ENCODE data around the gene CD24. TPM values are rescaled to one million over a fixed set of nuclear protein-coding genes. Genes with fewer than 3 reads are reported as not detected.
A peak's percentile ranks its signal among the peaks of the same experiment; 100 is the strongest.

Gene CD24
- total RNA-seq, 5 donors from 2014 or later (not counting 1 experiment from before 2014, with no cell fraction given), result 0.88 to 6.6 (median 3.4) TPM

GRCh38 chr6:106939848-106940247 is 34.7 kb downstream of the CD24 start:
- Mint-ChIP-seq H3K36me3 (no peaks in the 10 kb centered on the region), H3K4me3 (no peak overlapping the region), H3K9me3 (no peaks in the 10 kb centered on the region), H3K4me1 (no peaks in the 10 kb centered on the region), H3K27me3 (peaks cover 34 to 44% of the 10 kb centered on the region in 2 donors), H3K27ac (no peak overlapping the region)
- ChIA-PET POLR2A (no interaction called here), CTCF (interaction anchor here in 1 of 2 donors (0.7 kb wide), 1 partner anchor 9 kb away, joined by 3 read pairs; no protein-coding TSS in a partner anchor)
- peaks cover 0 to 14% of the 10 kb centered on the region in 2 experiments for H3K27me3 ChIP-seq (replicated peaks in 1 of 2; ENCODE audit: control insufficient read depth in 2 of 2, extremely low read depth in 1 of 2, insufficient read depth in 2 of 2, low read length in 1 of 2)
- WGBS (ENCODE audit: insufficient coverage), result 27% methylated on average over 5 of the region's 9 CpGs
- ATAC-seq (replicated peaks in 1 of 4) (no peak), DNase-seq (no peak)
- no peaks in the 10 kb centered on the region for H3K9me3 ChIP-seq
- no peak overlapping the region for H3K27ac ChIP-seq (ENCODE audit: low read length)
- H3K36me3 ChIP-seq (ENCODE audit: control insufficient read depth in 2 of 2, extremely low read depth in 1 of 2, insufficient read depth in 1 of 2, low read length in 1 of 2), result no peaks in the 10 kb centered on the region
- H3K4me1 ChIP-seq (ENCODE audit: control insufficient read depth in 1 of 2, extremely low read depth in 1 of 2, insufficient read depth in 2 of 2, low read length in 2 of 2), result no peaks in the 10 kb centered on the region
- no peak overlapping the region for H3K4me3 ChIP-seq (ENCODE audit: control insufficient read depth in 1 of 2, extremely low read depth in 1 of 2, low read length in 1 of 2)

- H3K9me3 ChIP-seq, result no peaks in the 10 kb centered on the region
- Mint-ChIP-seq H3K4me1 (no peaks in the 10 kb centered on the region), H3K36me3 (no peaks in the 10 kb centered on the region), H3K4me3 (no peak overlapping the region), H3K27me3 (peaks cover 35 to 44% of the 10 kb centered on the region in 2 donors), H3K9me3 (no peaks in the 10 kb centered on the region), H3K27ac (no peak overlapping the region)
- ATAC-seq (replicated peaks in 1 of 4), result no peak
- DNase-seq, result no peak
- no peak overlapping the region for H3K4me3 ChIP-seq (ENCODE audit: control insufficient read depth in 1 of 2, extremely low read depth in 1 of 2, low read length in 1 of 2)
- POLR2A ChIA-PET, result no interaction called here
- CTCF ChIA-PET, result no interaction called here
- H3K4me1 ChIP-seq (ENCODE audit: control insufficient read depth in 1 of 2, extremely low read depth in 1 of 2, insufficient read depth in 2 of 2, low read length in 2 of 2), result no peaks in the 10 kb centered on the region
- no peaks in the 10 kb centered on the region for H3K36me3 ChIP-seq (ENCODE audit: control insufficient read depth in 2 of 2, extremely low read depth in 1 of 2, insufficient read depth in 1 of 2, low read length in 1 of 2)
- peaks cover 0 to 11% of the 10 kb centered on the region in 2 experiments for H3K27me3 ChIP-seq (replicated peaks in 1 of 2; ENCODE audit: control insufficient read depth in 2 of 2, extremely low read depth in 1 of 2, insufficient read depth in 2 of 2, low read length in 1 of 2)
- no peak overlapping the region for H3K27ac ChIP-seq (ENCODE audit: low read length)
- no CpG with 5 or more reads among the region's 3 CpGs for WGBS (ENCODE audit: insufficient coverage)
Measured at GRCh38 chr6:106939208-106939607, 35.3 kb downstream of the CD24 start.

GRCh38 chr6:106927531-106928398 is 46.8 kb downstream of the CD24 start:
- Histone ChIP-seq H3K9me3 (no peaks in the 10 kb centered on the region), H3K27ac (ENCODE audit: low read length) (no peak overlapping the region), H3K4me1 (ENCODE audit: control insufficient read depth in 1 of 2, extremely low read depth in 1 of 2, insufficient read depth in 2 of 2, low read length in 2 of 2) (no peaks in the 10 kb centered on the region), H3K27me3 (replicated peaks in 1 of 2; ENCODE audit: control insufficient read depth in 2 of 2, extremely low read depth in 1 of 2, insufficient read depth in 2 of 2, low read length in 1 of 2) (peaks cover 2 to 10% of the 10 kb centered on the region in 2 experiments), H3K36me3 (ENCODE audit: control insufficient read depth in 2 of 2, extremely low read depth in 1 of 2, insufficient read depth in 1 of 2, low read length in 1 of 2) (no peaks in the 10 kb centered on the region), H3K4me3 (ENCODE audit: control insufficient read depth in 1 of 2, extremely low read depth in 1 of 2, low read length in 1 of 2) (no peak overlapping the region)
- Mint-ChIP-seq H3K9me3 (peaks cover 0 to 5% (median 0%) of the 10 kb centered on the region in 3 donors), H3K27me3 (peaks cover 28 to 39% of the 10 kb centered on the region in 2 donors), H3K27ac (no peak overlapping the region), H3K4me3 (no peak overlapping the region), H3K4me1 (no peaks in the 10 kb centered on the region), H3K36me3 (no peaks in the 10 kb centered on the region)
- CTCF ChIA-PET, result no interaction called here
- DNase-seq (peak in 8 of 35 experiments; percentile 2 to 16 (median 4)), ATAC-seq (replicated peaks in 1 of 4) (no peak)
- WGBS (ENCODE audit: insufficient coverage), result 13% methylated on average over 3 of the region's 5 CpGs
- POLR2A ChIA-PET, result no interaction called here

GRCh38 chr6:106925948-106926347 is 48.6 kb downstream of the CD24 start:
- ChIA-PET POLR2A (no interaction called here), CTCF (no interaction called here)
- no peak overlapping the region for H3K4me3 ChIP-seq (ENCODE audit: control insufficient read depth in 1 of 2, extremely low read depth in 1 of 2, low read length in 1 of 2)

GRCh38 chr6:106924694-106925523 is 49.6 kb downstream of the CD24 start:
- H3K4me1 Mint-ChIP-seq, result no peaks in the 10 kb centered on the region
- no peak overlapping the region for H3K4me3 Mint-ChIP-seq
- Histone ChIP-seq H3K27me3 (replicated peaks in 1 of 2; ENCODE audit: control insufficient read depth in 2 of 2, extremely low read depth in 1 of 2, insufficient read depth in 2 of 2, low read length in 1 of 2) (peaks cover 2 to 19% of the 10 kb centered on the region in 2 experiments), H3K4me3 (ENCODE audit: control insufficient read depth in 1 of 2, extremely low read depth in 1 of 2, low read length in 1 of 2) (no peak overlapping the region), H3K36me3 (ENCODE audit: control insufficient read depth in 2 of 2, extremely low read depth in 1 of 2, insufficient read depth in 1 of 2, low read length in 1 of 2) (no peaks in the 10 kb centered on the region), H3K4me1 (ENCODE audit: control insufficient read depth in 1 of 2, extremely low read depth in 1 of 2, insufficient read depth in 2 of 2, low read length in 2 of 2) (no peaks in the 10 kb centered on the region), H3K27ac (ENCODE audit: low read length) (no peak overlapping the region), H3K9me3 (no peaks in the 10 kb centered on the region)
- ChIA-PET CTCF (no interaction called here), POLR2A (no interaction called here)
- ATAC-seq (replicated peaks in 1 of 4), result no peak
- no peak overlapping the region for H3K27ac Mint-ChIP-seq
- H3K36me3 Mint-ChIP-seq, result no peaks in the 10 kb centered on the region
- WGBS (ENCODE audit: insufficient coverage), result 6% methylated on average over 3 of the region's 17 CpGs
- peaks cover 26 to 44% of the 10 kb centered on the region in 2 donors for H3K27me3 Mint-ChIP-seq
- DNase-seq, result no peak
- peaks cover 0 to 5% (median 0%) of the 10 kb centered on the region in 3 donors for H3K9me3 Mint-ChIP-seq

More at GRCh38 chr6:106925948-106926347, 48.6 kb downstream of the CD24 start:
- peaks cover 0 to 5% (median 0%) of the 10 kb centered on the region in 3 donors for H3K9me3 Mint-ChIP-seq
- no peak overlapping the region for H3K4me3 Mint-ChIP-seq
- ATAC-seq (replicated peaks in 1 of 4) (no peak), DNase-seq (no peak)
- H3K4me1 ChIP-seq (ENCODE audit: control insufficient read depth in 1 of 2, extremely low read depth in 1 of 2, insufficient read depth in 2 of 2, low read length in 2 of 2), result no peaks in the 10 kb centered on the region
- no peak overlapping the region for H3K27ac Mint-ChIP-seq
- no peak overlapping the region for H3K27ac ChIP-seq (ENCODE audit: low read length)
- no peaks in the 10 kb centered on the region for H3K36me3 ChIP-seq (ENCODE audit: control insufficient read depth in 2 of 2, extremely low read depth in 1 of 2, insufficient read depth in 1 of 2, low read length in 1 of 2)
- H3K36me3 Mint-ChIP-seq, result no peaks in the 10 kb centered on the region
- no peaks in the 10 kb centered on the region for H3K9me3 ChIP-seq
- WGBS (ENCODE audit: insufficient coverage), result 29% methylated on average over 1 of the region's 3 CpGs
- peaks cover 2 to 19% of the 10 kb centered on the region in 2 experiments for H3K27me3 ChIP-seq (replicated peaks in 1 of 2; ENCODE audit: control insufficient read depth in 2 of 2, extremely low read depth in 1 of 2, insufficient read depth in 2 of 2, low read length in 1 of 2)
- no peaks in the 10 kb centered on the region for H3K4me1 Mint-ChIP-seq
- peaks cover 28 to 35% of the 10 kb centered on the region in 2 donors for H3K27me3 Mint-ChIP-seq

GRCh38 chr6:106922626-106923025 is 51.9 kb downstream of the CD24 start:
- H3K9me3 ChIP-seq, result no peaks in the 10 kb centered on the region
- no peak overlapping the region for H3K4me3 Mint-ChIP-seq
- no peaks in the 10 kb centered on the region for H3K36me3 Mint-ChIP-seq
- H3K9me3 Mint-ChIP-seq, result peaks cover 0 to 2% (median 0%) of the 10 kb centered on the region in 3 donors
- H3K4me1 Mint-ChIP-seq, result no peaks in the 10 kb centered on the region
- peaks cover 2 to 19% of the 10 kb centered on the region in 2 experiments for H3K27me3 ChIP-seq (replicated peaks in 1 of 2; ENCODE audit: control insufficient read depth in 2 of 2, extremely low read depth in 1 of 2, insufficient read depth in 2 of 2, low read length in 1 of 2)
- 83% methylated on average over 2 of the region's 4 CpGs for WGBS (ENCODE audit: insufficient coverage)
- ChIA-PET CTCF (no interaction called here), POLR2A (interaction anchor here in 1 of 2 donors (0.7 kb wide), 1 partner anchor 1430 kb away, joined by 4 read pairs; no protein-coding TSS in a partner anchor)
- no peak overlapping the region for H3K4me3 ChIP-seq (ENCODE audit: control insufficient read depth in 1 of 2, extremely low read depth in 1 of 2, low read length in 1 of 2)
- H3K36me3 ChIP-seq (ENCODE audit: control insufficient read depth in 2 of 2, extremely low read depth in 1 of 2, insufficient read depth in 1 of 2, low read length in 1 of 2), result no peaks in the 10 kb centered on the region
- H3K4me1 ChIP-seq (ENCODE audit: control insufficient read depth in 1 of 2, extremely low read depth in 1 of 2, insufficient read depth in 2 of 2, low read length in 2 of 2), result no peaks in the 10 kb centered on the region
- DNase-seq (no peak), ATAC-seq (replicated peaks in 1 of 4) (no peak)
- H3K27ac Mint-ChIP-seq, result no peak overlapping the region
- no peak overlapping the region for H3K27ac ChIP-seq (ENCODE audit: low read length)
- peaks cover 30 to 47% of the 10 kb centered on the region in 2 donors for H3K27me3 Mint-ChIP-seq

Data from T-cell (primary cell).